ENCODE results near the gene TNC.

- TF ChIP-seq, protein P1, sequence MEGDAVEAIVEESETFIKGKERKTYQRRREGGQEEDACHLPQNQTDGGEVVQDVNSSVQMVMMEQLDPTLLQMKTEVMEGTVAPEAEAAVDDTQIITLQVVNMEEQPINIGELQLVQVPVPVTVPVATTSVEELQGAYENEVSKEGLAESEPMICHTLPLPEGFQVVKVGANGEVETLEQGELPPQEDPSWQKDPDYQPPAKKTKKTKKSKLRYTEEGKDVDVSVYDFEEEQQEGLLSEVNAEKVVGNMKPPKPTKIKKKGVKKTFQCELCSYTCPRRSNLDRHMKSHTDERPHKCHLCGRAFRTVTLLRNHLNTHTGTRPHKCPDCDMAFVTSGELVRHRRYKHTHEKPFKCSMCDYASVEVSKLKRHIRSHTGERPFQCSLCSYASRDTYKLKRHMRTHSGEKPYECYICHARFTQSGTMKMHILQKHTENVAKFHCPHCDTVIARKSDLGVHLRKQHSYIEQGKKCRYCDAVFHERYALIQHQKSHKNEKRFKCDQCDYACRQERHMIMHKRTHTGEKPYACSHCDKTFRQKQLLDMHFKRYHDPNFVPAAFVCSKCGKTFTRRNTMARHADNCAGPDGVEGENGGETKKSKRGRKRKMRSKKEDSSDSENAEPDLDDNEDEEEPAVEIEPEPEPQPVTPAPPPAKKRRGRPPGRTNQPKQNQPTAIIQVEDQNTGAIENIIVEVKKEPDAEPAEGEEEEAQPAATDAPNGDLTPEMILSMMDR (conservative IDR thresholded peaks at IDR 0.05; ENCODE audit: low read depth, low read length), result no peak
- TF ChIP-seq POLR2A (IDR thresholded peaks at IDR 0.05; ENCODE audit: low read depth, low read length), result no peak
These were observed 24.1 kb upstream of the TNC start for GRCh38 chr9:115142090-115142489.

All from IMR-90 (cell line).